Gastrocnemius medialis (tissue), 4 donors: ENCODE results near the gene HMGXB4. TPM values are rescaled to one million over a fixed set of nuclear protein-coding genes. Genes with fewer than 3 reads are reported as not detected.
A peak's percentile ranks its signal among the peaks of the same experiment; 100 is the strongest.

Experiments
- ATAC-seq, 2 donors: fragments of 150-250 bp; one replicate each; pipeline ENCODE4 v1.9.1; 2016
- DNase-seq, 2 donors: peaks; one replicate each; pipeline ENCODE4 v3.0.0-alpha.2; 2019
- H3K27ac ChIP-seq, 4 donors: fragments of 200-600 bp; sonication (generic); 1 replicate in 1 of 4; 2 replicates in 3 of 4; pipeline ENCODE4 v1.5.1; 2016 to 2018; ENCODE audit warnings: mild to moderate bottlenecking in 2 of 4, moderate library complexity in 1 of 4
- H3K27me3 ChIP-seq, 3 donors: fragments of 200-600 bp; sonication (generic) in 2 of 3; 1 replicate in 1 of 3; 2 replicates in 2 of 3; pipeline versions ENCODE4 v1.5.1 to v1.6.0; 2016 to 2019; ENCODE audit warnings: mild to moderate bottlenecking in 1 of 3, moderate library complexity in 1 of 3
- H3K36me3 ChIP-seq, 2 donors: fragments of 200-600 bp; sonication (generic) in 1 of 2; one replicate each; pipeline ENCODE4 v1.5.1; 2017 to 2018
- H3K4me1 ChIP-seq, 2 donors: fragments of 200-600 bp; sonication (generic) in 1 of 2; one replicate each; pipeline ENCODE4 v1.5.1; 2016 to 2017; ENCODE audit warnings: mild to moderate bottlenecking in 2 of 2
- H3K4me3 ChIP-seq, 4 donors: fragments of 200-600 bp; sonication (generic) in 3 of 4; 1 replicate in 1 of 4; 2 replicates in 3 of 4; pipeline ENCODE4 v1.5.1; 2016 to 2019; ENCODE audit warnings: mild to moderate bottlenecking in 2 of 4
- H3K9me3 ChIP-seq, 3 donors: fragments of 200-600 bp; sonication (generic) in 2 of 3; 1 replicate in 1 of 3; 2 replicates in 2 of 3; pipeline ENCODE4 v1.5.1; 2016 to 2019
- POLR2A ChIP-seq, 2 donors: fragments of 450-650 bp; IDR thresholded peaks; one replicate each; pipeline ENCODE4 v1.6.1; 2017; ENCODE audit warnings: antibody characterized with exemption in 2 of 2, mild to moderate bottlenecking in 2 of 2, moderate library complexity in 2 of 2
- in situ Hi-C, 4 donors: fragments of 200-750 bp; cut with MboI; loops; one replicate each; pipeline versions ENCODE4 v1.15.0 to v1.8.0; 2017; ENCODE audit warnings: low sequenced_read_pairs in 4 of 4
- intact Hi-C: fragments of 100-400 bp; cut with DNase I; formaldehyde crosslinking; loops from one replicate; pipeline ENCODE4 v1.15.1; 2023; ENCODE audit warnings: low total_unique reads
- total RNA-seq, 4 donors: library from RNA; depleted of rRNA; stranded (reverse); fragments of >200 nt; gene quantifications; one replicate each; pipeline versions ENCODE4 v1.1.0 to v1.2.3, GENCODE V29; 2016
- TF ChIP-seq, protein P1 (sequence below), 5 experiments: fragments of 450-650 bp in 3 of 5; fragments of 200-600 bp in 2 of 5; sonication (generic) in 2 of 5; IDR thresholded peaks in 4 of 5; conservative IDR thresholded peaks in 1 of 5; 1 replicate in 4 of 5; 2 replicates in 1 of 5; pipeline ENCODE4 v1.5.1; 2016 to 2019; ENCODE audit warnings: antibody characterized with exemption in 5 of 5, mild to moderate bottlenecking in 3 of 5, moderate library complexity in 3 of 5

HMGXB4 gene
- total RNA-seq, 4 donors from 2014 or later = 8.3 to 19.2 (median 12.4) TPM

DNA sequence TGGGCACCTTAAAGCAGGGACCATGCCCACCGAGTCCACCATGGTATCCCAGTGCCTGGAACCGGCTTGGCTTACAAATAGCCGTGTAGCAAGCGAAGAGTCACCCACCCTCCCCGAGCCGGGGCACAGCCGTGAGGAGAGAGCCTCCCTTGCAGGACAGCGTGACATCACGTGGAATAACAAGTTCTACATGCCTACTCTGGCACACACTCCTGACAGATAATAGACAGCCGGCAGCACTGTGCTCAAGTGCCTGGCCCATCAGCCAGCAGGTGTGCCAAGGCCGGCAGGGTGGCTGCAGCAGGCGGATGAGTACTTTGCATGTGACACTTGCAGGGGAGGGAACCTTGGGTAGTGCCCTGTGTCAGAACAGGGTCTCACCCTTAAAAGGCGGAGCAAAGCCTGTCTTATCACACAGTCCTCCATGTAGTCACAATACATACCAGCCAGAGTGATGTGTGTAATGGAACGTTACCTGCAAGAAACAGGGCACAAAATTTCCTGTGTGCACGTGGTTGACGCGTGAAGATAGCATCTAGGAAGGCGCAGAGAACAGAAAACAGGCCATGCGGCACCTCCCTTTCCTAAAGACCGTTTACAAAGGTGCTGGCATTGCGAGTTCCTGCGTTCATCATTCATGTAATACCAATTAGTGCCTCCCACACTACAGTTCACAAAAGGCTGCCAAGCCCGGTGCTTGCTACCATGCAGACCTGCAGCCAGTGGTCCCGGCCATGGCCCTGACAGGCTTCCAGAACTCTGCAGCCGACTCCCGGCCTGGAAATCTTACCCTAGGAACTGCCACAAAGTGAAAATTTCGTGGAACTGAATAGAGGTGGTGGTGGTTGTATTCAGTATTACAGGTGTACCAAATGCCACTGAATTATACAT lies 58.8 kb downstream of the HMGXB4 start:
- no peaks in the 10 kb centered on the region for H3K9me3 ChIP-seq
- TF ChIP-seq POLR2A (IDR thresholded peaks at IDR 0.05) = peak; percentile 62 to 69
- TF ChIP-seq, protein P1, sequence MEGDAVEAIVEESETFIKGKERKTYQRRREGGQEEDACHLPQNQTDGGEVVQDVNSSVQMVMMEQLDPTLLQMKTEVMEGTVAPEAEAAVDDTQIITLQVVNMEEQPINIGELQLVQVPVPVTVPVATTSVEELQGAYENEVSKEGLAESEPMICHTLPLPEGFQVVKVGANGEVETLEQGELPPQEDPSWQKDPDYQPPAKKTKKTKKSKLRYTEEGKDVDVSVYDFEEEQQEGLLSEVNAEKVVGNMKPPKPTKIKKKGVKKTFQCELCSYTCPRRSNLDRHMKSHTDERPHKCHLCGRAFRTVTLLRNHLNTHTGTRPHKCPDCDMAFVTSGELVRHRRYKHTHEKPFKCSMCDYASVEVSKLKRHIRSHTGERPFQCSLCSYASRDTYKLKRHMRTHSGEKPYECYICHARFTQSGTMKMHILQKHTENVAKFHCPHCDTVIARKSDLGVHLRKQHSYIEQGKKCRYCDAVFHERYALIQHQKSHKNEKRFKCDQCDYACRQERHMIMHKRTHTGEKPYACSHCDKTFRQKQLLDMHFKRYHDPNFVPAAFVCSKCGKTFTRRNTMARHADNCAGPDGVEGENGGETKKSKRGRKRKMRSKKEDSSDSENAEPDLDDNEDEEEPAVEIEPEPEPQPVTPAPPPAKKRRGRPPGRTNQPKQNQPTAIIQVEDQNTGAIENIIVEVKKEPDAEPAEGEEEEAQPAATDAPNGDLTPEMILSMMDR (IDR thresholded peaks at IDR 0.05 in 4 of 5, conservative IDR thresholded peaks at IDR 0.05 in 1 of 5) = no peak
- ATAC-seq (peak; percentile 49 to 50), DNase-seq (peak; percentile 95 to 98)
- intact Hi-C loops (loop anchor here (1.0 to 10.0 kb wide), 4 partner anchors 12 to 1149 kb away; no protein-coding TSS in a partner anchor), in situ Hi-C loops (no loop called here)
- H3K4me1 ChIP-seq = peaks cover 68 to 75% of the 10 kb centered on the region in 2 donors
- H3K27me3 ChIP-seq = no peaks in the 10 kb centered on the region
- H3K27ac ChIP-seq = peak overlapping the region; percentile 95 to 99 (median 97)
- H3K36me3 ChIP-seq = peaks cover 0 to 34% of the 10 kb centered on the region in 2 donors
- peak overlapping the region; percentile 6 to 31 (median 24) for H3K4me3 ChIP-seq

- intact Hi-C loops (loop anchor here (1.0 to 10.0 kb wide), 4 partner anchors 12 to 1148 kb away; no protein-coding TSS in a partner anchor), in situ Hi-C loops (no loop called here)
- DNase-seq (peak in 1 of 2 donors; percentile 22), ATAC-seq (no peak)
- no peaks in the 10 kb centered on the region for H3K9me3 ChIP-seq
- no peaks in the 10 kb centered on the region for H3K27me3 ChIP-seq
- peaks cover 62 to 69% of the 10 kb centered on the region in 2 donors for H3K4me1 ChIP-seq
- peaks cover 0 to 34% of the 10 kb centered on the region in 2 donors for H3K36me3 ChIP-seq
- TF ChIP-seq POLR2A (IDR thresholded peaks at IDR 0.05) = no peak
- TF ChIP-seq, protein P1 (IDR thresholded peaks at IDR 0.05 in 4 of 5, conservative IDR thresholded peaks at IDR 0.05 in 1 of 5) = no peak
- H3K4me3 ChIP-seq = peak overlapping the region in 1 of 4 donors; percentile 13
- peak overlapping the region; percentile 95 to 99 (median 97) for H3K27ac ChIP-seq
Observed at GRCh38 chr22:35316751-35317150, 59.5 kb downstream of the HMGXB4 start.

GRCh38 chr22:35317680-35318290 lies 60.5 kb downstream of the HMGXB4 start:
- Histone ChIP-seq H3K36me3 (peaks cover 0 to 42% of the 10 kb centered on the region in 2 donors), H3K4me1 (peaks cover 52 to 60% of the 10 kb centered on the region in 2 donors), H3K4me3 (no peak overlapping the region), H3K27me3 (no peaks in the 10 kb centered on the region), H3K9me3 (no peaks in the 10 kb centered on the region), H3K27ac (peak overlapping the region; percentile 95 to 99 (median 97))
- no peak for ATAC-seq
- TF ChIP-seq, protein P1 (IDR thresholded peaks at IDR 0.05 in 4 of 5, conservative IDR thresholded peaks at IDR 0.05 in 1 of 5) = no peak
- TF ChIP-seq POLR2A (IDR thresholded peaks at IDR 0.05) = no peak
- DNase-seq = peak in 1 of 2 donors; percentile 11
- intact Hi-C loops (loop anchor here (2.0 to 10.0 kb wide), 3 partner anchors 33 to 1147 kb away; no protein-coding TSS in a partner anchor), in situ Hi-C loops (no loop called here)

- DNase-seq = peak; percentile 31 to 58
Observed at GRCh38 chr22:35318346-35319215, 61.3 kb downstream of the HMGXB4 start.

More at GRCh38 chr22:35318346-35319215, 61.3 kb downstream of the HMGXB4 start:
- no peak for ATAC-seq
- peaks cover 0 to 50% of the 10 kb centered on the region in 2 donors for H3K36me3 ChIP-seq
- in situ Hi-C loops = no loop called here
- TF ChIP-seq, protein P1 (IDR thresholded peaks at IDR 0.05 in 4 of 5, conservative IDR thresholded peaks at IDR 0.05 in 1 of 5) = no peak
- TF ChIP-seq POLR2A (IDR thresholded peaks at IDR 0.05) = peak; percentile 31 to 49
- H3K27me3 ChIP-seq = no peaks in the 10 kb centered on the region
- no peak overlapping the region for H3K4me3 ChIP-seq
- H3K27ac ChIP-seq = peak overlapping the region; percentile 95 to 99 (median 97)
- intact Hi-C loops = loop anchor here (10.0 kb wide), 2 partner anchors 526 to 1146 kb away; no protein-coding TSS in a partner anchor
- H3K4me1 ChIP-seq = peaks cover 44 to 52% of the 10 kb centered on the region in 2 donors
- no peaks in the 10 kb centered on the region for H3K9me3 ChIP-seq
